GM11168 (cell line): ENCODE data around the gene DDX31.
"Not testable (repeated sequence)": the region's sequence is repeated elsewhere in the genome, so short reads cannot be mapped to it uniquely, and the experiment has no call there.

Experiments used
- in situ Hi-C: fragments of 300-500 bp; cut with MboI; formaldehyde crosslinking; loops from one replicate; pipeline ENCODE4 v1.12.0; 2022; ENCODE audit warnings: low sequenced_read_pairs; ENCODE audit not compliant: unreplicated experiment

DDX31 gene

DNA sequence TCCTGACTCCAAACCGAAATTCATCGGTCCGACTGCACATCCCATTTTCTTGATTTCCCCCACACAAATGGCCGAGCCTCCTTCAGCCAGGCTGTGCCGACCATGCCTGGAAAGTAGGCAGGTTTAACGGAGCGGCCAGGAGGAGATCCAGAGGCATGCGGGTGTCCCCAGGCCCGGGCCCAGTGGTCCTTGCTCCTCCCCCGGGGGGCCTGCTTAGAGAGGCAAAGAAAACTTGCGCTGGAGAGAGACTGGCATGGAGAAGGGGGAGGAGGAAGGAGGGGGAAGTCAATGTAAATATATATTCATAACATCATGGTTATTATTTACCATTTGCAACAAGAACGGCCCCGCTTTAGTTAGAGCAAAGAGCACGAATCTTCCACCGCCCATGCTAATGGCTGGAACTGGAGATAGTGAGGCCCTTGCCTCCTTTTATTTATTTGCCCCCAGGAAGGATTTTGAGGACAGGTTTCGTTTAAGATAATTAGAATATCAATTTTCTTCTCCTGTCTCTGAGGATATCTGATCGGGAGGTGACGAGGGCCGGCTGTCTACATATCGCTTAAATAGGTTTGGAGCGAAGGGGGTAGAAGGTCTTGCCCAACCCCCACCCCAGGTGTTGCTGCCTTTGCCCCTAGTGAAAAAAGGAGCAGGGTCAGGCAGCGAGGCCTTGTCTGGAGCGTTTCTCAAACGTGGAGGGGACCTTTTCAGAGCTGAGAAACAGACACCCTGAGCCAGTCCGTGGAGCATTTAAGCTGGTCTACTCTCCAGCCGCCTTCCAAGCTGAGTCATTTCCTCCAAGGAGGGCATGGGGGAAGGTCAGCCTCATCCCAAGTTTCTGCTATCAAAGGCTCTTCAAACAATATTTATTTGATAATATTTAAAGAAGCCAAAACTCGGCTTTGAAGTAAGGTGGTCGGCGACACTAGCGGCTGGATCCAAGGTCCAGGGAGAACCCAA is 84.9 kb downstream of the DDX31 start:
- in situ Hi-C loops, result no loop called here

GRCh38 chr9:132583584-132584304 is 86.0 kb downstream of the DDX31 start:
- in situ Hi-C loops, result no loop called here

GRCh38 chr9:132582786-132583583 is 86.8 kb downstream of the DDX31 start:
- in situ Hi-C loops, result no loop called here

DNA sequence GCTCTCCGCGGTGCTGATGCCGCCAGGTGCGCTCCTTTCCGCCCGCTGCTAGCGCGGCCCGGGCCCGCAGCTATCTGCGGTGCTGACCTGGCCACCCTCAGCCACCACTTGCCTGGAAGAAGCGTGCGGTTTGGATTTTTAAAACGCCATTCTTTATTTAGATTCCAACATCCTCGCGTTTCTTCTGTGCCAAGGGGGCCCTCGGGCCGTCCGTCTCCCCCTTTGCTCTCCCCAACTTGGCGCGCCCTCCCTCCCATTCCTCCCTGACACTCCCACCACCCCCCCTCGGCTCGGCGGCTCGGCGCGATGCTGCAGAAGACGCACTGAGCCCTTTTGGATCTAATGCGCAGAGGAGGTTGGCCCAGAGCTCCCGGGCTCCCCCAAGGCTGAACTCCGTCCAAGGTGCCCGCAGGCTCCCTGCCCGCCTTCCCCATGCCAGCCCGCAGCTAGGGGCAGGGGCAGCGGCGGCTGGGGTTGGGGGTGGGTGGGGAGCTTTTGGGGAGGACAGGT is 87.5 kb downstream of the DDX31 start, which contains the start of gene BARHL1:
TSS of gene BARHL1 (plus strand) at position 331 of the 510 bp plus-strand sequence. CDS start 192 bp downstream, outside the sequence.
- in situ Hi-C loops, result no loop called here

GRCh38 chr9:132579427-132579798 is 90.4 kb downstream of the DDX31 start:
- in situ Hi-C loops, result no loop called here

GRCh38 chr9:132578367-132578932 is 91.3 kb downstream of the DDX31 start:
- in situ Hi-C loops, result no loop called here

- in situ Hi-C loops, result no loop called here
Observed at GRCh38 chr9:132577119-132577518, 92.7 kb downstream of the DDX31 start.

- in situ Hi-C loops, result no loop called here
Observed at GRCh38 chr9:132575811-132576210, 94.0 kb downstream of the DDX31 start.

DNA sequence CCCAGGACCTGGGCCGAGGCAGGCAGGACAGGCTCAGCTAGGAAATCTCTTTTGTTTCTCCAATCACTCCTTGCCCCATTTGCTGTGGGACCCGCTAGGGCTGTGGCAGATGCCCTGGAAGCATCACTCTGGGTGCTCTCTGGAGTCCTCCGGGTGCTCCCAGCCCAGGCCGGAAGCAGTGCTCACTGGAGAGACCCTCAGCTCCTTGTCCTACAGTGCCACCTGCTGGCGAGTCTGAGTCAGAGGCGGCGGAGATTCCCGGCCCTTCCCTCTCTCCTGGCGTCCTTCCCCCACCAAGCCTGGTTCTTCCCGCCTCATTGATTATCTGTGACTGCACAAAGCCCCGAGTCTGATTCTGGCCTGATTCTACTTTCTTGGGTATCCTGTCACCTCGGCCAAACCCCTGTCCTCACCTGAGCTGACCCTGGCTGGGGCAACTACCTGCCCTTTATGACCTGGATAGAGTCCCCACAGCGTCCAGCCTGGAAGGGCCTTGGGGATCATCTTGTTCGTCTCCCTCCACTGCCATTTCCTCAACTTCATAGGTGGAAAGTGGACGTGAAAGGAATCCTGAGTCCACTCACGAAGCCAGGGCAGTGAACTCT is 94.7 kb downstream of the DDX31 start:
- in situ Hi-C loops, result no loop called here

GRCh38 chr9:132572921-132573320 is 96.9 kb downstream of the DDX31 start:
- in situ Hi-C loops, result no loop called here

DNA sequence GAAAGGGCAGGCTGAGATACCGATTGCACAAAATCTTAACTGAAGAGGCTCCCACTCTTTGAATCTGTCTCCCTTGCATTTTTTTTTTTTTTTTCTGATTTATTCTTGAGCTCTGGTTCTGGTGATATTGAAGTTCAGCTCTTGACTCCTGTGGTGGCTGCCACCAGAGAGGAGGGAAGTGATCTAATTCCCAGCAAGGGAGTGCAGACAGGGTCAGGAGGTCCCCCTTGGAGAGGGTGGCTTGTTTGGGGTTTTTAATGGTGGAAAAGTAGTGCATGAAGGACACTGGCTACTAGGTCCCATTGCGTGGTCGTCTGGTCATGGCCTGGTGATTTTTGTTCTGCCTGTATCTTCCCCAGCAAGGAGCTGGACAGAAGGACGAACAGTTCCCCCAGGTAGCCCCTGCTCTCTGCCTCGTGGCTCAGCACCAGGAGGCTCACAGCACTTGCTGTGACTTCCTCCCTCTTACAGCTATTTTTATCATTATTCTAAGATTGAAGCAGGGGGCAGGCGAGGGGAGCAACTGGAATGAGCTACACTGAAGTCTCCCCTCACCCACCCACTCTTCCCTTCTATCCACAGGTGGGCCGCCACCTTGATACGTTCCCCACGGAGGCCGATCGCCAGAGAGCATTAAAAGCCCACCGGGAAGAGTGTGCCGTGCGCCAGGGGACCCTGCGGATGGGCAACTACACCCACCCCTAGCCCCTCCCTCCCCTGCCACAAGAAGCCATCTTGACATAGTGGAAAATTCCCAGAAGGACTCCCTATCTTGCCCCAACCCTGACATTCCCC is 97.8 kb downstream of the DDX31 start:
- in situ Hi-C loops, result no loop called here

DNA sequence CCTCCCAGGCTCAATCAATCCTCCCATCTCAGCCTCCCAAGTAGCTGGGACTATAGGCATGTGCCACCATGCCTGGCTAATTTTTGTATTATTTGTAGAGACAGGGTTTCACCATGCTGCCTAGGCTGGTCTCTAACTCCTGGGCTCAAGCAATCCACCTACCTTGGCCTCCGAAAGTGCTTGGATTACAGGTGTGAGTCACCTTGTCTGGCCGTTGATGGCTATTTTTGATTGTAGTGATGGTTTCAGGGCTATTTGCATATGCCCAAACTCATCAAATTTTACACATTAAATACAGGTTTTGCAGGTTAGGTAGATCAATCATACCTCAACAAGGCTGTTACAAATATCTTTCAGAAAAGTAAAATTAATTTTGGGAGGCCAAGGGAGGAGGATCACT is 101.0 kb downstream of the DDX31 start:
- in situ Hi-C loops, result not testable (repeated sequence)

GRCh38 chr9:132564526-132564925 is 105.3 kb downstream of the DDX31 start:
- in situ Hi-C loops, result no loop called here

DNA sequence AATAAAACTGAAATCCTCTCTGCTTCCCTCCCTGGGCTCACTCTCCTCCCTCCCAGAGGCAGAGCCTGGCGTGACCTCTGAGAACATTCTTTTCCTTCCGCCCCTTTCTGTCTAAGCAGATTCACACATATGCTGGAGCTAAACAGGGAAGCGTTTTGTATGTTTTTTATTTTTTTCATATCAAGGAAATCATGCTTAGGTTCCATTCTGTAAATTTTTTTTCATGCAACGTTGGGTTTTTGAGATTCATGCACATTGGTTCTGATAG is 107.5 kb downstream of the DDX31 start:
- in situ Hi-C loops, result no loop called here

GRCh38 chr9:132560616-132561202 is 109.1 kb downstream of the DDX31 start:
- in situ Hi-C loops, result no loop called here

DNA sequence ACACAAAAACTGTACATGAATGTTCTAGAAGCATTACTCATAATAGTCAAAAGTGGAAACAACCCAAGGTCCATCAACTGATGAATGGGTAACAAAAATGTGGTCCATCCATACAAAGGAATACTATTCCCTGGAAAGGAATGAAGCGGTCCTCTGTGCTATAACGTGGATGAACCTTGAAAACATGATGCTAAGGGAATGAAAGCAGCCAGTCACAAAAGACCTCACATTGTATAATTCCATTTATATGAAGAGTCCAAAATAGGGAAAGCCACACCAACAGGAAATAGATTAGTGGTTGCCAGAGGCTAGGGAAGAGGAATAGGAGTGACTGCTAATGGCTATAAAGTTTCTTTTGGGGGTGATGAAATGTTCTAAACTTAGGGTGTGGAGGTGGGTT is 110.1 kb downstream of the DDX31 start:
- in situ Hi-C loops, result no loop called here

DNA sequence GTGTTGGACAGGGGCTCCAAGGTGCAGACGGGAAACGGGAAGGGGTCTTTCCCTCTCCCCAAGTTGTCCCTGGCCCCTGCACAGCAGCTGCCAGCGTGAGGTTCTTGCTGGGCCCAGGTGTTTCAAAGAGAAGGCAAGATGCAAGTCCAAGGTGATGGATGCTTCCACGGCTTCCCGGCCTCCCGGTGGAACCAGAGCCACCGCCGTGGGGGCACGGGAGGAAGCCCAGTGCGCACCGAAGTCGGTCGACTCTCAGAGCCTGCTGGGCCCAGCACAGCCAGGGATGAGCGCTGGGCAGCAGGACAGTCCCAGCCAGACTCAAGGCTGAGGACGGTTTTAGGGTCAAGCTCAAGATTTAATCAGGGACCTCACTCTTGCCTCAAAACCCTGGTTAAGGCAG is 112.6 kb downstream of the DDX31 start:
- in situ Hi-C loops, result no loop called here

DNA sequence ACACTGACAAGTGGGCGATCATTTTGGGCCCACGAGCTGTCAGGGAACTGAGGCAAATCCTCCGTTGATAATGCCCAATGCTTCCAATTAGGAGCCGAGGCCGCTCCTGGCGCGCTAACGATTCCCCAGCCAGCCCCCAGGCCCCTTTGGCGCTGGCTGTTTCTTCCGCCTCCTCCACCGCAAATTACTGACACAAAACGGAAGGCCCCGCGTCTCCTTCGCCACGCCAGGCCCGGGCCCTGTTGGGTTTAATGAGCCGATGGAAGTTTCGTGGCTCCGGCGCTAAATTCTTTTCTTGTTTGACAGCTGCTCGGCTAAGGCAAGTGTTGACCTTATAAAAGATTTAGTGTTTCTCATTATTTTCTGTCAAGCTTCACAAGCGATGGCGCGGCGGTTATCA is 113.1 kb downstream of the DDX31 start:
- in situ Hi-C loops, result no loop called here

DNA sequence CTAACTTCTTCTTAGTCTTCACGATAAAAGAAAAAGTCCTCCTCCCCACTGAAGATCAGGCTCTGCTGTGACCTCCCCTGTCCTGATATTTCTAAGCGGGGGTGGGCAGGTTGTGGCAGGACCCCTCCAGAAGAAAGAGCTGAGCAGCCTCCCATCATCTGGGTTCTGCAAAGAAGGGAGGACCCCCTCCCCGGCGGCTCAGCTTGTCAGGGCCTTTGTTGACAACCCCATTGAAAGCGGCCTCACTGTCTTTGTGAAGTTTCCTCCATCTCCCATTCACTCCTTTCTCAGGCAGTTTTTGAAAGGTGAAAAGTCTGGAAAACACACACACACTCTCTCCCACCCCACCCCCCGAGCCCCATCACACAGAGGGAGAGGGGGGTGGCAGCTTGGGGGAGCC is 113.5 kb downstream of the DDX31 start:
- in situ Hi-C loops, result no loop called here
